GM12891 (cell line): ENCODE results near the gene TBC1D22A.

Experiments used
- DNase-seq: peaks from one replicate; pipeline ENCODE4 v3.0.0; 2011; ENCODE audit warnings: low spot score; ENCODE audit not compliant: insufficient read length
- FAIRE-seq: peaks from 2 replicates; lab custom pipeline; 2011; peaks lifted over from hg19 to GRCh38; lab: Jason Lieb, UNC
- PAX5 ChIP-seq: IDR thresholded peaks from 2 replicates; pipeline ENCODE4 v1.6.1; 2011; ENCODE audit warnings: low read length, moderate library complexity, mild to moderate bottlenecking; ENCODE audit not compliant: insufficient read depth, severe bottlenecking
- POLR2A ChIP-seq: IDR thresholded peaks from 2 replicates; pipeline ENCODE4 v1.6.1; 2011; ENCODE audit warnings: low read depth, low read length, control low read depth
- POLR2AphosphoS5 ChIP-seq: IDR thresholded peaks from 2 replicates; pipeline ENCODE4 v1.6.1; 2011; ENCODE audit warnings: low read depth, low read length, control low read depth
- POU2F2 ChIP-seq: IDR thresholded peaks from 2 replicates; pipeline ENCODE4 v1.6.1; 2011; ENCODE audit warnings: low read depth, mild to moderate bottlenecking, control low read depth, low read length, moderate library complexity
- SPI1 ChIP-seq: IDR thresholded peaks from 2 replicates; pipeline ENCODE4 v1.6.1; 2011; ENCODE audit warnings: low read depth, low read length, control low read depth
- TAF1 ChIP-seq: IDR thresholded peaks from 2 replicates; pipeline ENCODE4 v1.6.1; 2011; ENCODE audit warnings: low read depth, low read length, control low read depth

The TBC1D22A gene

DNA sequence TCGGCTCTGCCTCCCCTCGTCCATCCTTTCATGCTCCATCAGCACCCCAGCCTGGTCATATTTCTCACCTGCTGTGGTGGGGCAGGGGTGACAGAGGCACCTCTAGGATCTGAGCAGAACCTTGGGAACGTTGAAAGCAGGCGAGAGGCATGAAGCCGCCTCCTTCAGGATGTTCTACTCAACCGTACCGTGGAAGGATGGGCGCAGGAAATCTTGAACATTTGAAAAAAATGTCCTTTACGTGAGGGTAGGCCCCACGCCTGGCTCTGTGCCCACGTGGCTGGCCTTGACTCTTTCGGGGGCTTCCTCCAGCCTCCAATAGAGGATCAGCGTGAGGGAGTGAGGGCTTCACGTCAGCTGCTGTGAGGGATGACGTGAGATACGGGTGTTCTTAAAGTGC, 90.7 kb downstream of the TBC1D22A start:
- DNase-seq (no peak), FAIRE-seq (no peak)
- TF ChIP-seq PAX5 (no peak), POU2F2 (no peak), TAF1 (no peak), SPI1 (no peak), POLR2A (no peak), POLR2AphosphoS5 (no peak)

DNA sequence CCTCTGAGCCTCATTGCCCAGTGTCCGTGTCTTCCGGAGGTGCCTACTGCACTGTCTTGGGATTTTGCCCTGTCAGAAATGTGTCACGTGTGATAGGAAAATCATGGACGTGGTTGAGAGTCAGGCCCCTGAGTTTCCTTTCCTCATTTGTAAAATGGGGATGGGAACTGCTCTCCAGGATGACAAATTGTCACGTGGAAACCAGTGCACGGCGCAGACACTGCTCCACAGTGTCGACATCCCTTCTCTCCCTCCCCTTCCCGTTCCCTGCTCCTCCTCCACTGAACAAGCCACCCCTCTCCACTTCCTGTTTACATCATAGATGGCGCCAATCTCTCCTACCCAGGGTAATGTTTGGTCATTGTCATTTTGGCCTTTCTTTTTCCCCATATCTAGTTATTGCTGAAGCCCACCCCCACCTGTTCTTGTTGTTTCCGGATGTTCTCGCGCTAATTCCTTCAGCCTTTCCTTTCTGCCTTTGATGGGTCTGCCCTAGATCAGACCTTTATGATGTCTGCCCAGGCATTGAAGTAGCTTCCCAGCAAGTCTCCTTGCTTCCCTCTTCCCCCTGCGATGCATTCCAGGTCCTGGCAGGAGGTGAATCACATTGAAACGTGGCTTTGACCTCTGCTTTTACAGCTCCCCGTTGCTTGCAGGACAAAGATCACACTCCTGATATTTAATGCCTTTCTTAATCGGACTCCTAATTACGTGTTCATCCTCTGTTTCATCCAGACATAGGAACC, 91.8 kb downstream of the TBC1D22A start:
- no peak for DNase-seq
- no peak for TF ChIP-seq POLR2A
- TF ChIP-seq POU2F2, result no peak
- no peak for TF ChIP-seq SPI1
- TF ChIP-seq POLR2AphosphoS5, result no peak
- no peak for TF ChIP-seq TAF1
- no peak for TF ChIP-seq PAX5
- FAIRE-seq, result no peak

DNA sequence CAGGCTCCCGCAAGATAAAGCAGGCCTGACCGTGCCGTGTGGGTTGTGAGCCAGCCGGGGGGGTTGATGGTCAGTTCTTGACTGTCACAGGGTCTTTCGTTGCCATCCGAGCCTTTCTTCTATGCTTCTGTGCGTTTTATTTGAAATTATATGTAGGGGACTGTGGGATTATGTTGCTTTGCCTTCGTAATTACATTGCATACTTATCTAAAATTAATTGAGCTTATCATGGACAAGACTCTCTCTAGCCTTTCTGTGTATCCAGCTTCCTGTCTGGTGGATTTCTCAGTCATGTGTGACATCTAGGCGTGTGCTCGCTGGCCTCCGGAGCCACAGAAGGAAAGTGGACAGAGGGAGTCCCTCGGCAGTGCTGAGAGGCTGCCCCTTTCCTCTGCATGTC, 93.2 kb downstream of the TBC1D22A start:
- TF ChIP-seq PAX5 (no peak), POLR2AphosphoS5 (no peak), SPI1 (no peak), TAF1 (no peak), POU2F2 (no peak), POLR2A (no peak)
- DNase-seq, result no peak
- FAIRE-seq, result no peak

DNA sequence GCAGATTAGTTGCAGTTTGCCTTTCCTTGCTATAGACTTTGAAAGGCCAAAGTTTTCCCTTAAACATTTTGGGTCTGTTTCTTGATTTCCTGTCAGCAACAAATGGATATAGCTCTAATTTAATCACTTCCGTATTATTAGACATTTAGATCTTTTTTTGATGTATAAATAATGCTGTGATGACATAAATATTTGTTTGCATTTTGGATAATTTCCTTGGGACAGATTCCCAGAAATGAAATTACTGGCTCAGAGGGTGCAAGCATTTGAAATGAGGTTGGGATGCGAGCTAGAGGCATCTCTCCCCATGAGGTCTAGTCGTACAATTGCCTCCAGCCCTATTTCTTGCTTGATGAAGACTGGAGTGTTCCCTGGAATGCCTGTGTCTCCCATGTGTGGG, 94.2 kb downstream of the TBC1D22A start:
- TF ChIP-seq PAX5 (no peak), SPI1 (no peak), POU2F2 (no peak), POLR2AphosphoS5 (no peak), TAF1 (no peak), POLR2A (no peak)
- DNase-seq, result no peak
- FAIRE-seq, result no peak

DNA sequence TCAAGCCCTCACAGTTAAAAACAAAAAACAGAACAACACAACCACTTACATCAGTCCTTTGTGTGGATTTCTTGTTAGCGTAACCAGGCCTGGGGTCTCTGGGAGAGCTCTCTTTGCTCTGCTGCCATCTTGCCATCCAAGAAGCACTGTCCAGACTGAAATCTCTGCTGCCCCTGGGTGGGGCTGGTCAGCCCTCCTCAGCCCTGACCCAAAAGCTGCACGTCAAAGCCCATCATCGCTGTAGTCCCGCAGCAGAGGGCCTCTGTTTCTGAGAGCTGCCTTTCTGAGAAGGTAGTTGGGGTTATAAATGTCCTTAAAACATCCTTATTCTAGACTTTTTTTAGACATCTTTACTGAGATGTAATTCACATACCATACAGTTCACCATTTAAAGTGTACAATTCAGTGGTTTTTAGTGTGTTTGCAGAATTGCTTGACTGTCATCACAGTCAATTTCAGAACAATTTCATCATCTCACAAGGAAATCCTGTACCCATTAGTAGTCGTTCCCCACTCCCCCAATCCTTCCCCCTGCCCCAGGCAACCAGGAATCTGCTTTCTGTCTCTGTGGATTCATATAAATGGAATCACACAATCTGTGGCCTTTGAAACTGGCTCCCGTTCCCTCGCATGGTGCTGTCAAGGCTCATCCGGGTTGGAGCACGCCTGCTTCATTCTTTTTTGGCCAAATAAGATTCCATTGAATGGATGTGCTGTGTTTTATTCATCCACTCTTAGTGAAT, 94.9 kb downstream of the TBC1D22A start:
- FAIRE-seq (no peak), DNase-seq (no peak)
- TF ChIP-seq SPI1 (no peak), POU2F2 (no peak), POLR2A (no peak), PAX5 (no peak), POLR2AphosphoS5 (no peak), TAF1 (no peak)

- DNase-seq (no peak), FAIRE-seq (no peak)
- no peak for TF ChIP-seq SPI1
- no peak for TF ChIP-seq TAF1
- no peak for TF ChIP-seq PAX5
- no peak for TF ChIP-seq POLR2AphosphoS5
- no peak for TF ChIP-seq POU2F2
These were observed 95.4 kb downstream of the TBC1D22A start for GRCh38 chr22:46857885-46858143.

DNA sequence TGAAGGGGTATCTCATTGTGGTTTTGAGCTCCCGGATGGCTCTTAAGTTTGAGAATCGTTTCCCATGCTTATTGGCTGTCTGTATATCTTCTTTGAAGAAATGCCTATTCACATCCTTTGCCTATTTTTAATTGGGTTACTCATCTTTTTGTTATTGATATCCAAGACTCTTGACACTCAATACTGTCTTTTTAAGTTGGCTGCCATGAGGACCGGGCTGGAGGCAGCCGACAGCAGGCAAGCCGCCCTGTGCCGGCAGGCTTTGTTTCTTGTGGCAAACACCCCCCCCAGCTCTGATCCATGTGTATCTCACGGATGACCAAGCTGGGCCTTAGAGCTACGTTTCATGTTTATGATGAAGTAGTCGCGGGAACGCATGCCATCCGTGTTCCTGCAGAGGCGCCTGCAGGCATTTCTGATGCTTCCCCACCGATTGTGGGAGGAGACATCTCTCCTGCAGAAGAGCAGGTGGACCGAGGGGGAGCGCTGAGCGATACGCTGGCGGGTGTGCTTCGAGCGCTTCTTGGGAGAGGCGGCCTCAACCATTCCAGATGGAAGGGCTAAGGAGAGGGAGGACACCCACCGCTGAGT, 95.8 kb downstream of the TBC1D22A start:
- FAIRE-seq (no peak), DNase-seq (no peak)
- no peak for TF ChIP-seq POLR2AphosphoS5
- no peak for TF ChIP-seq PAX5
- no peak for TF ChIP-seq TAF1
- no peak for TF ChIP-seq POU2F2
- TF ChIP-seq POLR2A, result no peak
- TF ChIP-seq SPI1, result no peak

GRCh38 chr22:46860562-46860961, 98.1 kb downstream of the TBC1D22A start:
- FAIRE-seq (no peak), DNase-seq (no peak)
- TF ChIP-seq POLR2A, result no peak

DNA sequence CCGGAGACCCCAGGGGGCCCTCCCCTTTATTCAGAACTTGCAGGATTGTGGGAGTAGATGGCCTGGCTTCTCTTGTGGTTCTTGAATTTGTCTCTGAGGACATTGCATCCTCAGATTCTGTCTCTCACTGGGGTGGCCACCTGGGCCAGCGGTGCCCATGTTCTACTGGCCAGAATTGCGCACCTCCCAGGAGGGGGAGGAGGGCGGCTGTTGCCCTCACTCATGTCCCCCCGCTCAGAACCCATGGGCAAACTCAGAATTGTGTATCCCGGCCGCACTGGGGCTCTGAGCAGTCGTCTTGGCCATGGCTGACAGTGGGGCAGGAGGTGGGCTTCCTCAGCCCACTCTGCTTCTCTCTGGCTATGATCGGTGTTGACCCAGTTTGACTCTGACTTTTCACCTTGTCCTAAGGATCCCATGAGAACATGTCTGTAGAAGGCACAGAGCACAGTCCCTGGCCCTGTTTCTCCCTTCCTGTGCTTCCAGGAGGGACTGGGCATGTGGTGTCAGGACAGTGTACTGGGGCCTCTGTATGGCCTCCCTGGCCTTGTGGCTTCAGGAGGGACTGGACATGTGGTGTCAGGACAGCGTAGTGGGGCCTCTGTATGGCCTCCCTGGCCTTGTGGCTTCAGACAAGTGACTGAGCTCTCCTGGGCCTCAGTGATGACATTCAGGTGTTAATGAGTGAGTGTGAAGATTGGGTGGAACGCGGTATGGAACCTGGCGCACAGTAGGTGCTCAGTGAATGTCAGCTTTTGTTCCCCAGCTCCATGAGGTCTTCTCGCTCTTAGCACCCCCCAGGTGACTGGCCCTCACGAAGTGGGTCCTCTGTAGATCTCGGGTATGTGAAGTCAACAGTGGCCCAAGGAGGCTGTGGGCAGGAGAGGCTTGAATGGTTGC, 99.3 kb downstream of the TBC1D22A start:
- DNase-seq, result no peak
- FAIRE-seq, result no peak
- TF ChIP-seq POLR2A, result no peak
- TF ChIP-seq POU2F2, result no peak
- no peak for TF ChIP-seq PAX5
- no peak for TF ChIP-seq SPI1
- TF ChIP-seq POLR2AphosphoS5, result no peak
- TF ChIP-seq TAF1, result no peak

DNA sequence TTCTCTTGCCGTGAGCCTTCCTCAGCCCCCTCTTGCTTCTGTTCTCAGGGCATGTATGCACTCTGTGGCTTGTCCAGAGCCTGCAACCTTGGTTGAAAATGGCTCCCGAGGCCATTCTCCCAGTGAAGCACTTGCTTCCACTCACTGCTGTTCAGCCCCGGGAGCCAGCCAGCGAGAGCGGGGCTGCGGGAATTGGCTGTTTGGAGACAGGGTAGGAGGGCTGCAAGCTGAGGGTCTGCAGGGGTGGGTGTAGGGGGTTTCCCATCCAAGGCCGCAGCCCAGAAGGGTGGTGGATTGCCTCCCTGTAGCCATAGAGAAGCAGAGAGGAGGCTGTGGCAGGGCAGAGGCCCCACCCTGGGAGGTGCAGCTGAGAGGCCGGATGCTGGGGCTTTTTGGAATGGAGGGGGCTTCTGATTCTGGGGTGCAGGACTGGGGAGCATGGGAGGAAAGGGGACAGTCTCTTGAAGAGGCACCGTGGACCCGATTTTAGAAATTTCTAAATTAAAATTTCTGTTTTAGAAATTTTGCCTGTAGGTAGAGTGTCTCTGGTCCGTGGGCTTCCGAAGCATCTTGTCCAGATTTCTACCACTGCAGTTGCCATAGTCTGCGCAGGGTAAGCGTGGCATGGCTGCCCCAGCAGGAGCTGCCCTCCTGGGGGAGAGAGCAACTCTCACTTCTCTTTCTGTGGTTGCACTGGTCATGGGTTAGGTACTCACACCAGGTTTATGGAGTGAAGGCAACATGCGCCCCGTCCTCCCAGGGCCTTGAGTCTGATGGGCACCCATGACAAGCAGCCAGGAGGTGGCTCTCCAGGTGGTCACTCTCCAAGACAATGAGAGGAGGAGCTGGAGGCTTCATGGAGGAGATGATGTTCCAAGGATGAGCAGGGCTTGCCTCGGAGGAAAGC, 100.2 kb downstream of the TBC1D22A start:
- DNase-seq, result no peak
- TF ChIP-seq SPI1, result peak; percentile 80
- TF ChIP-seq POU2F2, result no peak
- no peak for TF ChIP-seq POLR2AphosphoS5
- FAIRE-seq, result no peak
